GM12864 (cell line): ENCODE data around the gene PSAPL1.

Source experiments
- DNase-seq: peaks from one replicate; pipeline ENCODE4 v3.0.0-alpha.2; 2011; ENCODE audit warnings: low read depth
- H3K4me3 ChIP-seq: 2 replicates; pipeline ENCODE4 v1.5.1; 2011; ENCODE audit warnings: mild to moderate bottlenecking, low read depth, low read length, control low read depth
- TF ChIP-seq, protein P1 (sequence below): IDR thresholded peaks from 2 replicates; pipeline ENCODE4 v1.5.1; 2011; ENCODE audit warnings: low read depth, mild to moderate bottlenecking, moderate library complexity, low read length, control low read depth, inconsistent platforms; ENCODE audit errors: missing control alignments

PSAPL1 gene, protein sequence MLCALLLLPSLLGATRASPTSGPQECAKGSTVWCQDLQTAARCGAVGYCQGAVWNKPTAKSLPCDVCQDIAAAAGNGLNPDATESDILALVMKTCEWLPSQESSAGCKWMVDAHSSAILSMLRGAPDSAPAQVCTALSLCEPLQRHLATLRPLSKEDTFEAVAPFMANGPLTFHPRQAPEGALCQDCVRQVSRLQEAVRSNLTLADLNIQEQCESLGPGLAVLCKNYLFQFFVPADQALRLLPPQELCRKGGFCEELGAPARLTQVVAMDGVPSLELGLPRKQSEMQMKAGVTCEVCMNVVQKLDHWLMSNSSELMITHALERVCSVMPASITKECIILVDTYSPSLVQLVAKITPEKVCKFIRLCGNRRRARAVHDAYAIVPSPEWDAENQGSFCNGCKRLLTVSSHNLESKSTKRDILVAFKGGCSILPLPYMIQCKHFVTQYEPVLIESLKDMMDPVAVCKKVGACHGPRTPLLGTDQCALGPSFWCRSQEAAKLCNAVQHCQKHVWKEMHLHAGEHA

DNA sequence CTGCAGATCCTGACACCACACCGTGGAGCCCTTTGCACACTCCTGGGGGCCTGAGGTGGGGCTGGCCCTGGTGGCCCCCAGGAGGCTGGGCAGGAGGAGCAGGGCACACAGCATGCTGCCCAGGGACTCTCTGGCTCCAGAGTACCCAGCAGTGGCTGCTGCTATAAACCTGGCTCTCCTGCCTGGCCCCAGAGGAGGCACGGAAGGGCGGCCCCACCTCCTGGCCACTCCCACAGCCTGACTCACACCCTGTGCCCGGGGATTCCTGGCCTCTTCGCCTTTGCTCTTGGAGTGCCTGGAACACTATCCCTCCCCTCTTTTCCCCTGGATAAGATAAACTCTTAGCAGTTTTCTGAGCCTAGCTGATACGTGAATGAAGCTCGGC, at the start of gene PSAPL1:
Gene PSAPL1, minus strand, starts transcription at position 165 of the 385 bp plus-strand sequence. Its CDS starts 51 bp downstream, at position 114.
- no peak for DNase-seq
- H3K4me3 ChIP-seq, result no peak within 1 kb of the TSS
- TF ChIP-seq, protein P1, sequence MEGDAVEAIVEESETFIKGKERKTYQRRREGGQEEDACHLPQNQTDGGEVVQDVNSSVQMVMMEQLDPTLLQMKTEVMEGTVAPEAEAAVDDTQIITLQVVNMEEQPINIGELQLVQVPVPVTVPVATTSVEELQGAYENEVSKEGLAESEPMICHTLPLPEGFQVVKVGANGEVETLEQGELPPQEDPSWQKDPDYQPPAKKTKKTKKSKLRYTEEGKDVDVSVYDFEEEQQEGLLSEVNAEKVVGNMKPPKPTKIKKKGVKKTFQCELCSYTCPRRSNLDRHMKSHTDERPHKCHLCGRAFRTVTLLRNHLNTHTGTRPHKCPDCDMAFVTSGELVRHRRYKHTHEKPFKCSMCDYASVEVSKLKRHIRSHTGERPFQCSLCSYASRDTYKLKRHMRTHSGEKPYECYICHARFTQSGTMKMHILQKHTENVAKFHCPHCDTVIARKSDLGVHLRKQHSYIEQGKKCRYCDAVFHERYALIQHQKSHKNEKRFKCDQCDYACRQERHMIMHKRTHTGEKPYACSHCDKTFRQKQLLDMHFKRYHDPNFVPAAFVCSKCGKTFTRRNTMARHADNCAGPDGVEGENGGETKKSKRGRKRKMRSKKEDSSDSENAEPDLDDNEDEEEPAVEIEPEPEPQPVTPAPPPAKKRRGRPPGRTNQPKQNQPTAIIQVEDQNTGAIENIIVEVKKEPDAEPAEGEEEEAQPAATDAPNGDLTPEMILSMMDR, result no peak

DNA sequence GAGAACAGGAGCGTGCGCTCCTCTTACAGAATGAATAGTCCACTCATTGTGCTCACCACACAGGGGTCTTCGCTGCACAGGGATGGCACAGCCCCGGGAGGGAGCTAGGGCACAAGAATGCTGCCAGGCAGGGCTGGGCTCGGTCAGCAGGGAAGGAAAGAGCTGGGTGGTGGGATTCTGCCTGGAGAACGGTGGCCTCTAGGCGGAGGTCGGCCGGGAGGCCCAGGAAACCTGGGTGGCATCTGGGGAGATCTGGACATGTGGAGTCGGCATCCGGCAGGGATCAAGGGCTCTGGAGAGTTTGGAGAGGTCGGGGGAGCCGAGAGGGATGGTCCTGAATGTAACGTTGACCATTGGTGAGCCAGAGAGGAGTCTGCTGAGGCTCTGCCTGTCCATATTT, 46.5 kb upstream of the PSAPL1 start:
- DNase-seq, result no peak
- H3K4me3 ChIP-seq, result no peak overlapping the region
- TF ChIP-seq, protein P1, result no peak

DNA sequence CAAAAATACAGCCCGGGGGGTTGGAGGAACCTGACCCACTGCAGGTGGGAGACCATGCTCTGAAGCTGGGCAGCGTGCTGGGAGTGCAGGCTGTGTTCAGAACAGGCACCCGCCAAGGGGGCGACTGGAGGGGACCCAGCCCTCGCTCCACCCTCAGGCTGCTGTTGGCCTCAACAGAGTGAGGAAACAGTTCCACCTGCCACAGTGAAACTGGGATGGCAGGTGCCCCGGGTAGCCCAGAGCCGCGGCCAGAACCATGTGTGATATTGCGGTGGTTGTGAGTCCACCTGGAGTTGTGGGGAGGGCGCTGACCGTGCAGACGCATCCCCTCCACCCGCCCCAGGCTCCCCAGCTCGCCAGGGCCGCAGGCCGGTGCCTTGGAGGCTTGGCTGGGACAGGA, 45.7 kb upstream of the PSAPL1 start:
- H3K4me3 ChIP-seq, result no peak overlapping the region
- TF ChIP-seq, protein P1, result no peak
- DNase-seq, result no peak

DNA sequence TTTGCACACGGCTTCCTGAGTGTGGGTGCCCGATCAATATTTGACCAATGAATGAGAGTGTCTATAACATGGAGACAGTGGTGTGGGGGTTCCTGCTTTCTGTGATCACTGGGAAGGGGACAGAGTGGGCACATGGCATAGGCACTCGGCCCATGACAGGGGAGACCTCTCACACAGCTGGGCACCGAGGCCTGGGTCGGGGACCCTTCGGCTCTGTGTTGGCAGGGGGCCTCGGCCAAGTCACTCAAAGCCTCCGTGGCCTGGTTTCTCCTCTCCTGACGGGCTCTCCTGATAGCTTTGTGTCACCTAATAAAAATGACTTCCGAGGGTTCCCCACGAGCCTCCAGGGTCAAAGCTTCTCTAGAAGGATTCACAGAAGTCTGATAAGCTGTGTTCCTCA, 43.9 kb upstream of the PSAPL1 start:
- no peak overlapping the region for H3K4me3 ChIP-seq
- TF ChIP-seq, protein P1, result no peak
- no peak for DNase-seq

DNA sequence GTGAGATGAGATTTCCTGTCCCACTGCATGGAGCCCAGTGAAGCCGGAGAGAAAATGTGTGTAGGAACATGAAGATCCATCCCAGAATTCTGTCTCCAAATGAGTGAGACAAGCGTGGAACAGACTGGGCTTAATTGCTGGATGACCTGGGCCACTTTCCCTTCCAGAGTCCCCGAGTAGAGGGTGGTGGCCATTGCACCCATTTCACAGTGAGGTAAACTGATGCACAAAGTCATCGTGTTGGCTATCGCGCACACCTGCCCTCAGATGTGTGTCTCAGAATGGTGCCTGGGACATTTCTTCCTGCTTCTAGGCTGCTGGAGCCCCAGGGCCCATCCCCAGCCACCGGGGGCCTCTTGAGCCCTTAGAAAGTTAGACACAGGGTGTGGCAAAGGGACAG, 43.0 kb upstream of the PSAPL1 start:
- H3K4me3 ChIP-seq, result no peak overlapping the region
- TF ChIP-seq, protein P1, result no peak
- no peak for DNase-seq

DNA sequence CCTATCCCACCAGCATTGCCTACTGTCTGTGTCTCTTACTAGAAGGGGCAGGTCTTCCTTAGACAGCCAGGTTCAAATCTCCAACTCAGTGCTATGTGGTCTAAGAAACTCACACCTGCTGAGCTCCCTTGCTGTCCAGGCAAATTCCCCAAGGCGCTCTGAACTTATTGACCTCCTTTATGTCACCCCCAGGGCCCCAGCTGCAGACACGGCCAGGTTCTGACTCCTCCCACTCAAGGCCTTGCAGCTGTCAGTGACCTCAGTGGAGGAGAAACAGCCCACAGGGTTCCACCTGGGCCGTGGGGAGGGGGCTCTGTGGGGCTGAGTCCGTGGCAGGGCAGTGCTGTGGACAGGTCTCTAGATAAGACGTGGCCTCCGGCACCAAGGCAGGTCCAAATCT, 42.1 kb upstream of the PSAPL1 start:
- H3K4me3 ChIP-seq, result no peak overlapping the region
- TF ChIP-seq, protein P1, result no peak
- no peak for DNase-seq

DNA sequence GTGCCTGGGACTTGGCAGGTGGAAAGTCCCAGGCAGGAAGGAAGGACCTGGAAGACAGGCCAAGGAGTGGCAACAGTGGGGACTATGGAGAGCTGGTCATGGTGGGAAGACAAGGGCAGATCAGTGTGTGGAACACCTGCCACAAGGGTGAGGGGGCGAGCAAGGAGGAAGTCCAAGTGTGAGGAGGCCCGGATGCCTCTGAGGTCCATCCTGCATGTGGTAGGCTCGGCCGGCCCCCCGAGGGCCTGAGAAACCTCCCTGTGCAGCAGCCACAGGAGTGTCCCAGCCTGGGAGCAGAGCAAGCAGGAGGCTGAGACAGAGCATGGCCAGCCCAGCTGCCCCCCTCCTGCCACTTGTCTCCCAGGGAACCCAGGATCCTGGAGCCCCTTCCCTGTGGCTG, 40.5 kb upstream of the PSAPL1 start:
- no peak overlapping the region for H3K4me3 ChIP-seq
- TF ChIP-seq, protein P1, result no peak
- no peak for DNase-seq
